ENCODE measurements around the gene ITGA7. TPM values are rescaled to one million over a fixed set of nuclear protein-coding genes. Genes with fewer than 3 reads are reported as not detected.

Gene ITGA7
- total RNA-seq, 1 donor from 2014 or later = 43.4 TPM

- peak within 1 kb of the TSS; percentile 73 for H3K9ac ChIP-seq
- no peaks in the 10 kb centered on the region for H3K27me3 ChIP-seq
- peaks cover 46% of the 10 kb centered on the region for H3K79me2 ChIP-seq (ENCODE audit: low read depth)
- H3K4me1 ChIP-seq = peaks cover 26% of the 10 kb centered on the region
- no peaks in the 10 kb centered on the region for H3K36me3 ChIP-seq
- peaks cover 57% of the 10 kb centered on the region for H3F3A ChIP-seq (ENCODE audit: low read depth)
- Mint-ChIP-seq H3K4me1 (peaks cover 42% of the 10 kb centered on the region), H3K4me3 (peak within 1 kb of the TSS; percentile 97), H3K27ac (peak within 1 kb of the TSS; percentile 100), H3K36me3 (peaks cover 5% of the 10 kb centered on the region), H3K27me3 (ENCODE audit: insufficient read depth, low read depth) (no peaks in the 10 kb centered on the region), H3K9me3 (peaks cover 2% of the 10 kb centered on the region)
- H3K4me2 ChIP-seq = peak within 1 kb of the TSS; percentile 96
- H3K9me3 ChIP-seq (ENCODE audit: low read depth) = no peaks in the 10 kb centered on the region
- H3K27ac ChIP-seq = peak within 1 kb of the TSS; percentile 91
- H4K20me1 ChIP-seq (ENCODE audit: low read depth) = peaks cover 19% of the 10 kb centered on the region
- peak within 1 kb of the TSS; percentile 61 for H2AFZ ChIP-seq (replicated peaks)
- TF ChIP-seq EZH2phosphoT487 (IDR thresholded peaks at IDR 0.05) = no peak
- no peak for TF ChIP-seq EZH2 (IDR thresholded peaks at IDR 0.05)
- no peak for TF ChIP-seq CTCF (IDR thresholded peaks at IDR 0.05)
- H3K4me3 ChIP-seq = peak within 1 kb of the TSS; percentile 96
- peak; percentile 95 for DNase-seq (ENCODE audit: low spot score)
Observed at GRCh38 chr12:55742719-55743405, 35.2 kb upstream of the ITGA7 start, which contains the start of gene GDF11. TSS of gene GDF11 (plus strand) at chr12:55743122. CDS start at chr12:55743317, 195 bp downstream.

GRCh38 chr12:55741931-55742680 is 34.4 kb upstream of the ITGA7 start:
- Mint-ChIP-seq H3K4me1 (peaks cover 42% of the 10 kb centered on the region), H3K4me3 (peak overlapping the region; percentile 91), H3K27me3 (ENCODE audit: insufficient read depth, low read depth) (peaks cover under 1% of the 10 kb centered on the region), H3K27ac (peak overlapping the region; percentile 89), H3K9me3 (peaks cover 2% of the 10 kb centered on the region), H3K36me3 (no peaks in the 10 kb centered on the region)
- Histone ChIP-seq H3K4me1 (peaks cover 25% of the 10 kb centered on the region), H4K20me1 (ENCODE audit: low read depth) (peaks cover 11% of the 10 kb centered on the region), H3K4me3 (peak overlapping the region; percentile 46), H3K9me3 (ENCODE audit: low read depth) (no peaks in the 10 kb centered on the region), H3K27me3 (no peaks in the 10 kb centered on the region), H3K27ac (no peak overlapping the region), H3K4me2 (peak overlapping the region; percentile 82), H2AFZ (replicated peaks) (peak overlapping the region; percentile 61), H3F3A (ENCODE audit: low read depth) (peaks cover 61% of the 10 kb centered on the region), H3K36me3 (no peaks in the 10 kb centered on the region), H3K9ac (no peak overlapping the region), H3K79me2 (ENCODE audit: low read depth) (peaks cover 38% of the 10 kb centered on the region)
- DNase-seq (ENCODE audit: low spot score) = peak; percentile 43
- TF ChIP-seq EZH2 (IDR thresholded peaks at IDR 0.05) (no peak), EZH2phosphoT487 (IDR thresholded peaks at IDR 0.05) (no peak), CTCF (IDR thresholded peaks at IDR 0.05) (no peak)

- Mint-ChIP-seq H3K27me3 (ENCODE audit: insufficient read depth, low read depth) (peaks cover 4% of the 10 kb centered on the region), H3K36me3 (no peaks in the 10 kb centered on the region), H3K4me3 (peak overlapping the region; percentile 85), H3K4me1 (peaks cover 31% of the 10 kb centered on the region), H3K9me3 (no peaks in the 10 kb centered on the region), H3K27ac (no peak overlapping the region)
- Histone ChIP-seq H2AFZ (replicated peaks) (no peak overlapping the region), H3K36me3 (no peaks in the 10 kb centered on the region), H3K27me3 (no peaks in the 10 kb centered on the region), H4K20me1 (ENCODE audit: low read depth) (no peaks in the 10 kb centered on the region), H3K4me1 (peaks cover 16% of the 10 kb centered on the region), H3K4me2 (peak overlapping the region; percentile 94), H3K79me2 (ENCODE audit: low read depth) (peaks cover 14% of the 10 kb centered on the region), H3K27ac (no peak overlapping the region), H3F3A (ENCODE audit: low read depth) (peaks cover 37% of the 10 kb centered on the region), H3K9me3 (ENCODE audit: low read depth) (no peaks in the 10 kb centered on the region), H3K9ac (no peak overlapping the region), H3K4me3 (no peak overlapping the region)
- no peak for DNase-seq (ENCODE audit: low spot score)
- TF ChIP-seq EZH2 (IDR thresholded peaks at IDR 0.05) = no peak
- TF ChIP-seq EZH2phosphoT487 (IDR thresholded peaks at IDR 0.05) = no peak
- no peak for TF ChIP-seq CTCF (IDR thresholded peaks at IDR 0.05)
Observed at GRCh38 chr12:55739025-55739378, 31.3 kb upstream of the ITGA7 start.

All from neural progenitor cell (in vitro differentiated cells).